HG02973 (cell line): ENCODE data around the gene SLC66A1.

Source experiments
- ATAC-seq: cut with Tn5 transposase; IDR thresholded peaks from one replicate; pipeline ENCODE4 v1.9.1; 2021; ENCODE audit warnings: moderate library complexity; ENCODE audit not compliant: unreplicated experiment

SLC66A1 gene

DNA sequence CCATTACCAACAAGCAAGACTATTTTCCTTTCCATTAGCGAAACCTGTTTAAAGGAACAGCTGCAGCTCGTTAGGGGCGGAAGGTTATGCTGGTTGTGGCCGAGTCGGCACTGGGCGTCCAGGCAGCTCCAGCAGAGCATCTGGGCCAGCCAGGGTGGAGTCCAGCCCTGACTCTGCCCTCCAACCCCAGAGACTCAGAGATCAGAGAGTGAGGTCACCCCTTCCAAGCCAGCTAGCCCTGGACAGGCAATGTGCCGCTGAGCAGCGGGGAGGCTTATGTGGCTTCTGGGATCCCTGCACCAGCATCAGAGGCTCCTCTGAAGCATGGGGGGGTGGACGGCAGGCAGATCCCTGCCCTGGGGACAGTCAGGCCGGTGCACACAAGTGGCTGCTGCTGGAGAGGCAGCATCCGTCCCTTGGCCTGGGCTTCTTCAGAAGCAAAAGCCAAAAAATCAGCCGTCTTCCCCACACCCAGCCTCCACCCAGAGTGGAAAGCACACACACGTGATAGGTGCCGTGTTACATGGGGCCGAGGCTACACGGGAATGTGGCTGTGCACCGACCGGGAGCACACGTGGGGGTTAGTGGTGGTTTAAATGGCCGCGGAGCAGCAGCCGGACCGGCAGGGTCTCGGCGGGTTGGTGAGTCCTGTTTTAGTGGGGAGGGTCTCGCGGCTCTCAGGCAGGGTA is 30.1 kb downstream of the SLC66A1 start:
- no peak for ATAC-seq

DNA sequence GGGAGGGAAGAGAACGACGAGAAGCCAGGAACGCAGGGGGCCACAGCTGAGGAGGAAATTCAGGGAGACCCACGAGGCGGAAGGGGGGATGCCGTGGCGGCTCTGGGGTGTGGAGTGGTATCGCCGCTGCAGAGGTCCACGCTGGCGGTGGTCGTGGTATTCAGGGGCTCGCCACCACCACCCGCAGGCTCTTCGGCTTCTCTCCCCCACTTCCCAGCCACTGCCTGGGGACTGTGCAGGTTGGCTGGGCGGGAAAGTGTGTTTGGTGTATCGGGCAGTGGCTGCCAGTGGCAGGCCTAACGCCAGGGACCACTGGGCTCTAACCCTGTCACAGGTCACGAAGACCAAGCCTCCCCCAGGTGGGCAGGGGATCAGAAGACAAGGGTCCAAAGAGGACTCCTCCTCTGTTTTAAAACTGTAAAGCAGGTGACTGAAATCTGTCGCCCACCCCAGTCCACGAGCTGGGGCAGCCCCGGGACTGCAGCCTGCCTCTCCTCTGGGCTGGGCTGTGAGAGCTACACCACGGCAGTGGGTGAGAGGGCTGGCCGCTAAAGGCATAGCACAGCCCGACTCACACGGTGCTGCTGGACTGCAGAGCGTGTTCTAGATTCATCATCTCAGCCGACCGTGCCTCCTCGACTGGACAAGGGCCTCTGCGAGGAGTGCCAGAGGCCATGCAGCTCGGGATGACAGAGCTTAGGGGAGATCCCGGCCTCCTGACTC is 30.9 kb downstream of the SLC66A1 start:
- no peak for ATAC-seq

DNA sequence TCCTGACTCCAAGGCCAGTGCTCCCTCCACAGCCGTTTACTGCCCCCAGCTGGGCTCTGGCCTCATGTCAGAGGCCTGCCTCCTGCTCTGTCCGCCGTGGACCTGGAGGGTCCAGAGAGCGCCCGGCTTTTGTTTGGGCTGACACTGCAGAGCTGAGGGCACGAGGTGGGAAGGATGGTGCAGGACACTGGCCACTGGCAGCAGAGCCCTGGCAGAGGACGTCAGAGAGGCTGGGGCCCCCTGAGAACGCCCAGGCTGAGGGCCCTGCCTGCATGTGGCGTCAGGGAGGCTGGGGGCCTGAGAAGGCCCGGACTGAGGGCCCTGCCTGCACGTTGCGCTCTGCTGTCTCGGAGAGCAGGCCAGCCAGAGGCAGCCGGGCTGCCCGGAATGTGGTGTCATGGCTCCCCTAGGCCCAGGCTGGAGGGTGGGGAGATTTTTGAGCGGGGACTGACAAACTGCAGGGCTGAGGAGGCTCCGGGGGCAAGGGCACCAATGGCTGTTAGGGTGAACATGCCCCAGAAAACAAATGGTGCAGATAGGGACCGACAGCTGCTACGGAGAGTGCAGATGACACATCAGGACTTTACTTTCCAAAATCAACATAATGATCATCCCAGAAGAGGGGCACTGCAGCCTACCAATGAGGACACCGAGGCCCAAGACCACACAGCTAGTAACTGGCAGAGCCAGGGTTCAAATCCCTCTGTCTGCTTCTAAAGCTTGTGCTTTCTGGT is 31.7 kb downstream of the SLC66A1 start:
- ATAC-seq: no peak

DNA sequence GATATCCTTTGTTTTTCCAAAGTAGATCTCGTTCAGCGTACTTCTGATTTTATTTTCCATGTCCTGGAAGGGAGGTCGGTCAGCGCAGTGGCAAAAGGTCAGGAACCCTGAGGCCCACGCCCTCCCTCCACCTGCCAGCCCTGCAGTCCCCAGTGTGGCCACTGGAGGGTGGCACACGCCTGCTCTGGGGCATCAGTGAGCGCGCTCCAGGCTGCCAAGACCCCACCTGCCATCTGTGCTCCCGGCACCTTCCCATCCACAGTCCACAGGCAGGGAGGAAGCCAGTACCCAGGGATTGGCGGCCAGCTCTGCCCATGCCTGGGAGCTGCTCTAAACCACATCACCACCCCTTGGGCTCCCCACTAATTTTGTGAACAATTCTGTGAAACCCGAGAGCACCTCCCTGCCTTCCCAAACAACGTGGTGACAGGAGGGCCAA is 32.3 kb downstream of the SLC66A1 start:
- no peak for ATAC-seq

DNA sequence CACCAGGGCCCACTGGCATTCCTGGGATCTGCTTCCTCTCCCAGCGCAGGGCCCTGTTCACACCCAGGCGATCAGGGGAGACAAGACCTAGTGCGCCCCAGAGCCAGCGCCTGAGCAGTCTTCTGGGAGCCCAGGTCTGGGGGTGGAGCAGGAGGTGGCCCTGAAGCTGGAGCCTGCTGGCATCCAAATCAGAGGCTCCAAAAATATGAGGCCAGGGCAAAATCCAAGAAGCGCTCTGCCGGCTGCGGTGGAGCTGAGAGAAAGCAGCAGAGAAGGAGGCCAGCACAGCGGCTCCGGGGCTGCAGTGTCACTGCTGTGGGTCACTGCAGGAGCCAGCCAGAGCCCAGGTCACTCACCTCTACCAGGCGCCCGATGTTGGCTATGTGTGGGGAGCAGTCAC is 32.7 kb downstream of the SLC66A1 start:
- ATAC-seq: no peak

DNA sequence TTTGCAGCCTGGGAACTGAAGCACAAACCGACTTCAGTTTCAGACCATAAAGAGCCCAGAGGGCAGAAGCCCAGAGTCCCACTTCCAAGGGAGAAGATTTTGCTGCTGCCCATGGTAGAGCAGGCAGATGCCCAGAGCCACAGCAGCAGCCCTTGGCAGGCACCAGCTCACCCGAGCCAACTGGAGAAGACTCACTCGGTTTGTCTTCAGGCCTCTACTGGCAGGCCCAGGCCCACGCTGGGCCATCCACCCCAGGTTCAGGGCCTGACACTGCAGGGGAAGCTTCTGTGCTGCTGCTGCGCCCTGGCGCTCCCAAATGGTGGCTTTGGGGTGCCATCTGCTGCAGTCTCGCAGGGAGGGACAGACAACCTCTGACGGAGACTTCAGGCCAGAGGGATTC is 33.3 kb downstream of the SLC66A1 start:
- ATAC-seq: no peak

DNA sequence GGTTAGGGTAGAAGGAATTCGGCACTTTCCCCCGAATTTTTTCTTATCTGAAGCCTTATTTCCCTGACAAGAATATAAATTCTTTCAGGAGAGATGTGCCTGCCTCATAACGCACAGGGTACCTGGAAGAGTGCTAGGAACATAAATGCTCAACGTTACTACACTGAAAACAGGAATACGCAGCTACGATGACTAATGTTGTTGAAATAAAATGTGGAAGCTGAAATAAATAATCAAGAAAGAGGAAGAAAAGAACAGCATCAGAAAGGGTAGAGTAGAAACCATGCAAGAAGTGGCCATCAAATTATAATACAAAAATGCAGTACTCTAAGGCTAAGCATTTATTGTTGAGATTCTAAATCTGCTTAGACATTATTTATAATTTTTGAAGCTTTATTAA is 33.9 kb downstream of the SLC66A1 start:
- ATAC-seq: no peak

DNA sequence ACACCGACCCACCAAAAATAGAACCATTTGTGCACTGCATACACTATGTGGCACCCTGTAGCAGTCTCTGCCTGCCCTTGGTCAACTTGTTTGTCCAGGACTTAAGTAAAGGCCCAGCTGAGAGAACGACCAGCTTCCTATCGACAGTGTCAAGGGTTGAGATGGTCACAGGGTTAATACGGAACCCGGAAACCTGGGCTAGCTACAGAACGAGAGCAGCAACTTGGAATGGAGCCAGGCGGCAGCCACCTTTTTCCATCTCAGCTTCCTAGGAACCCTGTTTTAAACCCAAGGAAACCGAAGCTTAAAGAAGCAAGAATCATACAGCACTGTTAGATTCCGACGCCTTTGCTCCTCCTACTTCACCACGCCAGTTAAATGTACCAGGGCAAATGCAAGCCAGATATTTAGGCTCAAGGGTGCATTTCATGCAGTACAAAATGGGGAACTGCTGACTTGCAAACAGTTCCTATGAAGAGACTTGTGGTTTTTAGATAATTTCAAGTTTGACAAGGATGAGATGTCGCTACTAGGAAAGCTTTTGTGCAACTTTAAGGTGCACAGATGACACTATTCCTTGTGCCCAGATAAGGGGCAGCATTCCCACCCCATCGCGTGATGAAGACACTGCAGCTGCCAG is 35.5 kb downstream of the SLC66A1 start:
- ATAC-seq: no peak

DNA sequence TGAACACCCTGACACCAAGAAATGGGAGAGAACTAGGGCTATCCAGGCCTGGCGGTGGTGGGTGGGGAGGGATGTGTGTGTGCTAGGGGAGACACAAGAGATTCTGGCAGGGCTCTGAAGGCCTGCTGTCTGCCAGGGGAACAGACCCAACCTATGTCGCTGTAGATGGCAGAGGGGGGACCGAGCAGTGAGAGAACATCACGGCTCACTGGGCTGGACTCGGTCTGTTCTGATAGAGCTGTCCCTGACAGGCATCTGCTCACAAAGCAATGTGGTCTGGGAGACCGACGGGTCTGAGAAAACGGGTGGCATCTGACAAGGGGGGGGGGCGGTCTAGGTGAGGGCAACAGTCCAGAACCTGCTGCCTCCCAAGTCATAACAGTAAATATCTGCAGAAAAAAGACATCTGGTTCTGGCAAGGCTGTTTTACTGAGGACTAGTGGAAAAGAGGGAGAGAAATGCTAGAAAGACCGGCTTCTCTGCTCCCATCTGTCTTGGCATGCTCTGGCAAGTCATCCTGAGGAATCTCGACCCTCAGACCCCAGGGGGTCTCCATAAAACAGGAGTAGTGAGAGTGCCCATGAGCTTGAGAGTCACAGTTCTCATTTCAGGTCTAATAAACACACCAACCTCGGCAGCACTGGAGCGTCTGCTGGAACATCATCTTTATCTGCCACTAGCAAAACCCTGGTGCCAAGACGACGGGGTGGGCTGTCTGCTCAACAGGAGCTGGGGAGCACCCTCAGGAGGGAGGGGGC is 36.5 kb downstream of the SLC66A1 start:
- ATAC-seq: no peak

DNA sequence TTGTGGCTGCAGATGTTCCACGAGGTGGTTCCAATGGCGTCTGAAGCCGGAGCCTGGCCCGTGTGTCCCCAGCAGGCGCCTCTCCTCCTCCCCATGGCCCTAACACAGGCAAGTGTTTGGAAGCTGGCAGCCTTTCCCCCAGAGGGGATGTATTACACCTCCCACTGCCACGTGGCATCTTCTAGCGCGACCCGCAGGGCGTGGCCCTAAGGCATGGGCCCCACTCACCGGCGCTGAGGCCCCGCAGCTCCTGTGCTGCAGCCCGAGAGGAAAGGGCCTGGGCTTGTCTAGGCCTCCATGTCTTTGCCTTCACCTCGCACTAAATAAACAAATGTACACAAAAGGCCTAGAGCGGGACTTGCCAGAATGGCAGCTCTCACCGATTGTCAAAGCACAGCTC is 37.9 kb downstream of the SLC66A1 start:
- ATAC-seq: no peak

DNA sequence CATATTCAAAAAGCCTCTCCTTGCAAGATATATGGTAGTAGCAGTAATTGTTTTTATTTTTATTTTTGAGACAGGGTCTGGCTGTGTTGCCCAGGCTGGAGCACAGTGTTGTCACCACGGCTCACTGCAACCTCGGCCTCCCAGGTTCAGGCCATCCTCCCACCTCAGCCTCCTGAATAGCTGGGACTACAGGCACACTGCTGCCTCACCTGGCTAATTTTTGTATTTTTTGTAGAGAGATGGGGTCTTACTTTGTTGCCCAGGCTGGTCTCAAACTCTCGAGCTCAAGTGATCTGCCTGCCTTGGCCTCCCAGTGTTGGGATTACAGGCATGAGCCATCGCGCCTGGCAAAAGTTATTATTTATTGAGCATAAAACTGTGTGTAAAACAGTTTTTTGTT is 38.4 kb downstream of the SLC66A1 start:
- ATAC-seq: no peak

DNA sequence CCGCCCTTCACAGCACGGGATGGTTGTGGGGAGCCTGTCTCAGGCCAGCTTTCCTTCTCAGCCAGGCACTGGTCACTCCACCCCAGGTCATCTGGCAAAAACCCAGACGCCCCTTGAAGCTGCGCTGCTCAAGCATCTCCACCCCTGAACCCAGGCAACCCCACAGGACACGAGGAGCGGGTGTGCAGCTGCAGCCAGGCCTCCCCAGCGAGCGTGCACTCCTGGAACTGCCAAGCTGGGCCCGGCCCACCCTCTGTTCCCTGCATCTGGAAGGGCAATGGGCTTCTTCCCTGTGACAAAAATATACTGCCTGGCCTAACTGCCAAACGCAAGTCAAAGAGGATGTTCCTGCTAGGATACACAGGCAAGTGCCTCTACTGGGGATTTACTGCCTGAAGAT is 39.7 kb downstream of the SLC66A1 start:
- no peak for ATAC-seq

DNA sequence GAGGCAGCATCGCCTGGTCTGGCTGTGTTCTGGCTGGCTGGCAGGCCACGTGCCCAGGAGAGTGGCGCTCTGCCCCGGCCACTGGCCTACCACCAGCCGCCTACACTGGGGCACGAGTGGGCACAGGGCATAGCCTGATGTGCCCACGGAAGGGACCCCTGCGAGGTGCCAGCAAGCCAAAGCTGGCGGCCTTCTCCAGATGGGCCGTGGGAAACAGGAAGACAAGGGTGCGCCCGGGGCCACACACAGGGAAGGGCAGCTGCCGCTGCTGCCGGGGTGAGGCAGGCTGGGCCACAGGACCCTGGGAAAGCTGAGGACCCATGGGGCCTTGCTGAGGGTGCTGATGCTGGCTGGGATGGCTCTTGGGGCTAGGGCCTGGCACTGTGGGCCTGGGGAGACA is 40.7 kb downstream of the SLC66A1 start:
- ATAC-seq: no peak

DNA sequence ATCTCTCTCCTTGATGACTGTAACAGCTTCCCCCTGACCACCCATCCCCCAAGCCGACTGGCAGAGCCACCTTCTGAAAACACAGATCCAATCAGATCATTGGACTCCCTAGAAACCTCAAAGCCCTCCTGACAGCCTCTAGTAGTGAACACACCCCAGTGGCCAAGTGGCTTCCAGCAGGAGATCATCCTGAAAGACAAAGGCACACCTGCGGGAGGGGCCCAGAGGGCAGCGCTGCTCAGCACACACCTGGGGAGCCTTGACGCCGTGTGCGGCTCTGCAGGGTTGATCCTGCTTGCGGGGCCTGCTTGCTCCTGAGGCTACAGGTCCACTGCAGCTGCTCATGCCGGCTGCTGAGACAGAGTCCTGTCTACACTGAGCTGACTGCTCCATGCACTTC is 41.5 kb downstream of the SLC66A1 start:
- no peak for ATAC-seq

DNA sequence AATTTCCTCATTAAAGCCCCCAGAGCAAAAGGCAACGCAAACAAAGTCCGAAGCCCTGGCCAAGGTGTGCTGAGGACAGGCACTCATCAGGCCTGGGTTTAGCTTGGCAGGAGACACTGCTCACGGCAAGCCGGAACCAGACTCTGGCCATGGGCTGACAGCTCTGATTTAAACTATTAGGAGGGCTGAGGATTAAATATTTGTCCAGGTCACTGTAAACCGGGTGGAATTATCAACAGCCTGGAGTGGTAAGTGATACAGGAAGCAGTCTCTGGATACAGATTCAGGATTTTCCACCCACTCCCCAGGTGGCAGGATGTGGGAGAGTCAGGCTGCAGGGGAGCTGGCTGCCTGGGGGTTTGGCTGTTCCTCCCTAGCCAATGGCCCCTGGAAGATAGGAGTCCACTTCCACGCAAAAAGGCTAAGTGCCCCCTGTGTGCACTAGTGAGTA is 42.4 kb downstream of the SLC66A1 start:
- no peak for ATAC-seq

DNA sequence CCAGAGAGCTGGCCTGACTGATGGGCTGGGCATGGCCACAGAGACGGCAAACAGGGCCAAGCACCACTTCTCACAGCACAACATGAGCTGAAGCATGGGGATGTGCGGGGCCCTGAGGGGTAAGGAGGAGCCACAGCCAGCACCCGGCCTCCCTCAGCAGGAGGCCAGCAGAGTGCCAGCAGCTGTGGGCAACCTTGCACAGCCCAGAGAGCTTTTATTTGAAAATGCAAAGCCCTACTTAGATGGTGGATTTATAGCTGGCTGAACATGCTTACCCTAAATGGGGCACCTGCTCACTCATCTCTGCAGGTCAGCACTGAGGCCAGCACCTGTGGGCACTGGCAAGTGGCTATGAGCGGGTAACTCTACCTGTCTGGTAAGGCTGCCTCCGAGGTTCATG is 44.1 kb downstream of the SLC66A1 start:
- ATAC-seq: no peak

DNA sequence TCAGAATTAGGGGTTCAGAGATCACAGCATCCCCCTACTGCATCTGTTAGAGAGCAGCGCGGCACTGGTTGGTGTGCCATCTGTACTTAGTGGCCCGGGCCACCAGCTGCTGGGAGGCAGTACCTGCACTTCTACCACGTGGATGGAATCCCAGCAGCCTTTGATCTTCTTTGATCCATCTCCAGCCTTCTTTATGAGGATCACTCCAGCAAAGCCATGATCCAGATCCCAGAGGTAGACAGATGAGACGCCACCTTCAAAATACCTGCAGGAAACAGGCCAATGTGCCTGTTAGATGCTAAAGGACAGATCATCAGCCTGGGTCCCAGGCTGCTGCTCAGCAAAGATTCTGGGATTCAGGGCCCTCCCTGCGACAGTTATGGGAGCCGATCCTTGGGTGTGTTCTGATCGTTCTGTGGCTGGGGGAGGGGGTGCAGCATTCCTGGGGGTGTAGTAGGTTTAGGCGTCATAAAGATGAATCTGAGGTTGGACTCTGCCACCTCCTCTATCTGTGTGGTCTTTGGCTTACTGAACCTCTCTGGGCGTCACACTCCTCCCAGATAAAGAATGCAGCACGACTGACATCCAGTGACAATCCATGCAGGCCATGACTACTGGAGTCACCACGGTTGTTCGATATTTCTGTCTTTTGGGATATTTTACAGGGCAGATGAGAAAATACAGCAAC is 45.3 kb downstream of the SLC66A1 start:
- ATAC-seq: no peak

DNA sequence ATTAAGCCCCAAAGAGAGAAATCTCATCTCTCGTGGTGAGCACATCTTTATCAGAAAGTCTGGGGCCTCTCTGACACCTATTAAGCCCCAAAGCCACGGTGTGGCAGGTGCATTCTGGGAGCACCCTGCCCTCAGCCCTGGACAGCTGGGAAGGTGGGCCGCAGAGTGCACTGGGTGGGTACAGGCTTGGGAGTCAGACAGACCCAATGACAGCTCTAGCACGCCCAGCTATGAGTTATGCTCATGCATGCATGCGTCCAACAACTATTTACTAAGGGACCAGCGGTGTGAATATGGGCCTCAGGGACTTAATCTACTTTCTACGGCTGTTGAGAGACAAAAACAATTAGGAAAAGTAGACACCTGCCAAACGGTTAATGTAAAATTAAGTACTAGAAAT is 46.6 kb downstream of the SLC66A1 start:
- no peak for ATAC-seq

DNA sequence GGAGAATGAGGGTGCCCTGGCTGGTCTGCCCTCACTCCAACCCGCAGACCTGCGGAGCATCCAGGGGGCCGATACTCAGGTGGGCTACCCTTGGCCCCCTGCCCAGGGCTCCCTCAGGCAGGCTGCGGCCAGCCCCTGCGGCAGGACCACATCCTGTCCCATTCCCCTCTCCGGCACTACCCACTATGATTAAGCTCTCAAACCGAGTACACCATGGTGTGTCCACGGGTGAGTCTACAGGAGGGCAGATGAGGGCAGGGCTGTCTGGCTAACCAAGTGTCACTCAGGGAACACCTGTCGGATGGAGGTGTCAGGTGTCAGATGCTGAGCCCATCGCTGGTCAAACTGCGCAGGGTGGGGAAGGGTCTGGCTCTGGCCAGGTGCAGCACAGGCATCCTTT is 47.2 kb downstream of the SLC66A1 start:
- ATAC-seq: no peak

DNA sequence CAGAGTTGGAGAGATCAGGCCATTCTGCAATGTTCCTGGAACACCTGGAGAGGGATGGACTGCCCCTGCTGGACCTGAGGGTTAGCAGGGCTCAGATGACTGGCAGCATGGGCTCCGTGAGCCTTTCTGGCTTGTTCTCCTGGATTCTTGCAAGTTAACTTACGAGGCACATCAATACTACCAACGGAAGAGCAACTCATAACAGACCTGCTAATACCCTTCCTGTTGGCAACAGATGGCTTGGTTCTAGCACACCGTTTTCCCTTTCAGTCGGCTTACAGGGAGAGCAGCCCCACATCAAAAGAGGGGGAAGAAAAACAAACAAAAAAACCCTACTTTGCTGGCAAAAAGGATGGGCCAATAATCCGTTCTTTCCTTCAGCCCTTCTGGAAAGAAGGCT is 47.9 kb downstream of the SLC66A1 start:
- no peak for ATAC-seq
